Epithelial cell of proximal tubule (primary cell): Measurements from ENCODE around the gene HEMK1. TPM values are rescaled to one million over a fixed set of nuclear protein-coding genes. Genes with fewer than 3 reads are reported as not detected.

Source experiments
- DNase-seq: peaks from one replicate; pipeline ENCODE4 v3.0.0-alpha.2; 2011; ENCODE audit warnings: low read depth
- H3K4me3 ChIP-seq: 2 replicates; pipeline ENCODE4 v1.5.1; 2011; ENCODE audit warnings: low read depth, mild to moderate bottlenecking, low read length
- total RNA-seq: library from RNA; depleted of rRNA; stranded (reverse); fragments of >200 nt; gene quantifications from 2 replicates; pipeline ENCODE4 v1.2.3, GENCODE V29; 2015
- TF ChIP-seq, protein P1 (sequence below): conservative IDR thresholded peaks from 2 replicates; pipeline ENCODE4 v1.5.1; 2012; ENCODE audit warnings: low read depth, mild to moderate bottlenecking, low read length

The HEMK1 gene
- total RNA-seq, 1 donor from 2014 or later, result 13.7 TPM

DNA sequence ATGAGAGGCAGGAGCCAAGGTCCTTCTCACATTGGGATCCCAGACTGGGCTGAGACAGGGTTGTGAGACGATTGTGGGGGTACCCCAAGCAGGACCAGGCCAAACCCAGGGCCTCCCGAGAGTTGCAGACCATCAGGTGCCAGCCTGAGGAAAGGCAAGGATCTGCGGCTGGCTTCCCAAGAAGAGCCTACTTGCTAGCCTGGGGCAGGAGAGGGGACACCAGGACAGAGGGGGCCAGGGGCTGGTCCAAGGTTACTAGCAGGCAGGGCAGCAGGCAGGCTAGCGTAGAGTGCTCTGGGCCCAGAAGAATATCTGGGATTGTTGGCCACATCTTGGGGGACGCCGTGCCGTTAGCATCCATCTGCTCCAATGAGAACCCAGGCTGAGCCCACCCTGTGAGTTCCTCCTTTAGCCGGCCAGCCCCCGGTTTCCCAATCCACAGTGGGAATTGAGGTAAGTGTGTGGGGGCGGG is 41.7 kb downstream of the HEMK1 start:
- DNase-seq, result no peak
- peak overlapping the region; percentile 87 for H3K4me3 ChIP-seq
- TF ChIP-seq, protein P1, sequence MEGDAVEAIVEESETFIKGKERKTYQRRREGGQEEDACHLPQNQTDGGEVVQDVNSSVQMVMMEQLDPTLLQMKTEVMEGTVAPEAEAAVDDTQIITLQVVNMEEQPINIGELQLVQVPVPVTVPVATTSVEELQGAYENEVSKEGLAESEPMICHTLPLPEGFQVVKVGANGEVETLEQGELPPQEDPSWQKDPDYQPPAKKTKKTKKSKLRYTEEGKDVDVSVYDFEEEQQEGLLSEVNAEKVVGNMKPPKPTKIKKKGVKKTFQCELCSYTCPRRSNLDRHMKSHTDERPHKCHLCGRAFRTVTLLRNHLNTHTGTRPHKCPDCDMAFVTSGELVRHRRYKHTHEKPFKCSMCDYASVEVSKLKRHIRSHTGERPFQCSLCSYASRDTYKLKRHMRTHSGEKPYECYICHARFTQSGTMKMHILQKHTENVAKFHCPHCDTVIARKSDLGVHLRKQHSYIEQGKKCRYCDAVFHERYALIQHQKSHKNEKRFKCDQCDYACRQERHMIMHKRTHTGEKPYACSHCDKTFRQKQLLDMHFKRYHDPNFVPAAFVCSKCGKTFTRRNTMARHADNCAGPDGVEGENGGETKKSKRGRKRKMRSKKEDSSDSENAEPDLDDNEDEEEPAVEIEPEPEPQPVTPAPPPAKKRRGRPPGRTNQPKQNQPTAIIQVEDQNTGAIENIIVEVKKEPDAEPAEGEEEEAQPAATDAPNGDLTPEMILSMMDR, result no peak

DNA sequence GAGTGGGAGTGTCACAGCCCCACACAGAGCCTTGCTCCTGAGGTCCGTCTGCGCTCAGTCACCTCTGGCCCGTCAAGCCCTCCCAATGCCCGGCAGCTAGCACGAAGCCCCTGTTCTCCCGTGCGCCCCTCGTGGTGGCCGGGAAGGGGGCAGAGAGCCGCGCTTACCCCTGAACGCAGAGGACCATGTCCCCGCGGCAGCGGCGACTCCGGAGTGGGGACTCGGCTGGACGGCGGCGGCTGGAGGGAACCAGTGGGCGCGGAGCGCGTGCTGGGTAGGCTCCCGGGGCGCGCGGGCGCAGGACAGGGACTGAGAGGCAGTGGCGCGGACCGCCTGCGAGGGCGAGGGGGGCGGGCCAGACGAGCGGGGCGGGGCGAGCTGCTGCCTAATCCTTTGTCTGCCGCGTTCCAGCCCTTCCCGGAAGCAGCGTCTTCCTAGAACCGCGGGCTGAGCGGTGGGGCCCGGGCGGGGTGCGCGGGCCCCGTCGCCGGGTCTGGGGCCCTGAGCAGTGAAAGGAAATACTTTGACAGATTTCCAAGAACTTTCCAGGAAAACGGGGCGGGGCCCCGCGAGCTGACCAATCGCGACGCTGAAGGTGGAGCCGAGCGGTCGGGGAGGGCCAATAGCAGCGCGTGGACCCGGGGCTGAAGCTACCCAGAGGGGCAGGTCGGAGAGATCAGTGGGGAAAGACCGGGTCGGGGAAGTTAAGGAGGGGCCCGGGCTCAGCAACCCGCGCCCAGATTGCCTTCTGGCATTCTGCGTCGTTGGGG is 42.3 kb downstream of the HEMK1 start, which contains the start of gene CISH:
Gene CISH (minus strand): TSS at position 311 of the 770 bp plus-strand sequence. CDS start 124 bp downstream, at position 187.
- TF ChIP-seq, protein P1, result peak; percentile 45
- no peak for DNase-seq
- H3K4me3 ChIP-seq, result peak within 1 kb of the TSS; percentile 87

DNA sequence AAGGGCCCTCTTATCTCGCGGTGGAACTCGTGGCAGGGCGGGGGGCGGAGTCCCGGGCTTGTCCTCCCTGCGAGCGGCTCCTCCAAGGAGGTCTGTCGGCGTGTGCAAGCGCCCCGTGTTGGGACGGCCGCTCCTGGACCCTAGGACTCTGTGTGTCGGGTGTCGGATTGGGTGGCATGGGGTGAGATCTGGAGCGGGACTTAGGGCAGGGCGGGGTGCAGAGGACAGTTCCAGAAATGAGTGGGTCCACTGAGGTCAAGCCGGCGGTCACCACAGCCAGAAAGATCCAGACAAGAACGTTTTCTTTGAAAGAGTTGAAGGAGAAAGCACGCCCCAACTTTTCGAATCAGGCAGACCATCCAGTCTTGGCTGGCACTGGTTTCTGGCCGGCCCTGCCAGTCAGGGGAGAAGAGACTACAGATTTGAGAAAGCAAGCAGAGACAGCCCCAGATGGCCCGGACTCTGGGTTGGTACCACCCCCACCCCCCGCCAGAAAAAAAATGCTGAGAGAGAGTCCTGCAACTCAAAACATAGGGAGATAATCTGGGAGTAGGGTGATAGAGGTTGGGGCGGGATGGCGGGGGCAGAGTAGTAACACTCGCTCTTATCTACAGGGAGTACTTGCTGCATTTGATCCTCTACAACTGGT is 43.0 kb downstream of the HEMK1 start:
- no peak for DNase-seq
- TF ChIP-seq, protein P1, result no peak
- peak overlapping the region; percentile 87 for H3K4me3 ChIP-seq

DNA sequence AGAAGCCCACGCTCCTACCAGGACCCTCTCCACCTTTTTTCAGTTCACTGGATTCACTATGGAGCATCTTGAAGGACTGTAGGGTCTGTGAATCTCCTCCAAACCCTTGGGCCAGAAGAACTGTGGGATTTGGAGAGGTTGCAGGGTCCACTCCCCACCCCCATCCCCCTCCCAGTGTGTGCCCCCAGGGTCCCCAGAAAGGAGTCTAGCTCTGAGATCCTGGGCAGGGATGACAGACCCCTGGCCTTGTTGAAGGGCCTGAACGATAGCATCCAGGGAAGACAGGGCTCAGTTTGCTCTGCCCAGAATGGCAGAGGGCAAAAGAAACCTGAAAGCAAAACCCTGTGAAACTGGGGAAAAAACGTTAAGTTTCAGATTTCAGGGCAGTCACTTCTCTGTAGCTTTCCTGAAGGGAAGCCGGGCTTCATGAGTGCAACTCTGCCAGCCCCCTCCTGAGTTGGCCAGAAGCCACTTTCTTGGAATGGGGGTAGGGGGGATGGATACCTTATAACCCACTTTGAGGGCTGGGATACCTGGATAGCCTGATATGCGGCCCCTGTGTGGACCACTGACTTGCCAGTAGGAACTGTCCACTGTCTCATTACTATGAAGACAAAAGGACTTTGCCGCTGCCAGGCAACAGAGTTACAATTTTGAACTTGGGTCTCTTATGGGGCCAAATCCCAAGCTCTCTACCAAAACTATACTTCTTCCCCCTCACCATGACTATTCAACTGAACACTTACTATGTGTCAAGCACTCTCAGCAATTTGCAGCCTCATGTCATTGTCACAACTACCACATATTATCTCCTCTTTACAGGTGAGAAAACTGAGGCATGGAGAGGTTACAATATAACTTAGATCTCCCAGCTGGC is 43.9 kb downstream of the HEMK1 start:
- TF ChIP-seq, protein P1, result no peak
- no peak overlapping the region for H3K4me3 ChIP-seq
- DNase-seq, result no peak

DNA sequence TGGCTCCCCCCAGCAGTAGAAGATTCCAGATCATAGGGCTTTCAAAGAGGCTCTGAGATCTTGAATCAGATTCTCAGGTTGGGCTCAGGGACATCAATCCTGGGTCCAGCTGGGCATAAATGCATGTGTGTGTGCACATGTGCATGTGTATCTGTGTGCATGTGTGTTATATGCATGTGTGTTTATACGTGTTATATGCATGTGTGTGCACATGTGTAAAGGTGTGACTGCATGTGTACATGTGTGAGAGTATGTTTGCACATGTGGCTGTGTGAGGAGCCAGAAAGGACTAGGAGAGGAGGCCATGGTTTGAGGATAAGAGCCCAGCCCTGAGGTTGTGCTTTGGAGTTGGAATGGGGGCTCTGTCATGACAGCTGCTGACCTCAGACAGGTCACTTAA is 45.9 kb downstream of the HEMK1 start:
- TF ChIP-seq, protein P1, result no peak
- DNase-seq, result no peak
- no peak overlapping the region for H3K4me3 ChIP-seq

DNA sequence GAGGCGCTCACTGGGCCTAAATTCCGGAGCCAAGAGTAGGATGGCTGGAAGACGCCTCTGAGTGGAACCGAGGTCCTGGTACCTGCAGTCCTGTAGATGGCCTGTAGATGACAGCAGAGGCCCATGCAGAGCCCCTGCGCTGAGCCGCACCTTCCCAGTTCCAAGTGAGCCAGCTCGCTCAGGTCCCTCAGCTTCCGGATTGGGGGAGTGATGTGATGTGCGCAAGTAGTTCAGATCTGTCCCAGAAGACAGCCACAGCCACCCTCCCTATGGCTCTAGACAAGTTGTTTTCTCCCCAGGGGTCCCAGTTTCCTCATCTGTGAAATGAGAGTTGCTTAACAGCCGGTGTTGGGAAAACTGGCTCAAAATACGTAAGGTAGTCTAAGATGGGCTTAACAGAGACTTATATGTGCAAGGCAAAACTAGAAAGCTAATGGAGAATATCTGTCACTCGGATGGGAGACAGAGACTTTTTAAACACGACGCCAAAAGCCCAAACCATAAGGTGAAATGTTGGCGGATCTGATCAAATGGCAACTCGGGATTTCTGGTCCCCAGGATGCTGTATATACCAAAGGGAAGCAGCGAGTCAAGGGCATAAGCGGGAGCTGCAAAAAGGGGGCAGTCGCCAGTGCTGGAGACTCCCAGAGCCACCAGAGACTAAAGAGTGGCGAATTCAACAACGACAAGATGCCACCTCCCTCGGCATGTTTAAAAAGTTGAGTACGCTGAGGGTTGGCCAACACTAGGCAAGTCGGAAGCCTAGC is 46.9 kb downstream of the HEMK1 start:
- no peak for DNase-seq
- TF ChIP-seq, protein P1, result peak; percentile 100
- H3K4me3 ChIP-seq, result peak overlapping the region; percentile 77
